ENCODE data around the gene HEPHL1.

GRCh38 chr11:94100253-94100652, 79.1 kb downstream of the HEPHL1 start:
- no peak for TF ChIP-seq CTCF (conservative IDR thresholded peaks at IDR 0.05; ENCODE audit: low read depth in 2 of 2)
- no peak for TF ChIP-seq CREB1 (CRISPR knock-in tag; IDR thresholded peaks at IDR 0.05; ENCODE audit: low read depth)
